Measurements from ENCODE around the gene VAPB. TPM values are rescaled to one million over a fixed set of nuclear protein-coding genes. Genes with fewer than 3 reads are reported as not detected.

VAPB gene, protein sequence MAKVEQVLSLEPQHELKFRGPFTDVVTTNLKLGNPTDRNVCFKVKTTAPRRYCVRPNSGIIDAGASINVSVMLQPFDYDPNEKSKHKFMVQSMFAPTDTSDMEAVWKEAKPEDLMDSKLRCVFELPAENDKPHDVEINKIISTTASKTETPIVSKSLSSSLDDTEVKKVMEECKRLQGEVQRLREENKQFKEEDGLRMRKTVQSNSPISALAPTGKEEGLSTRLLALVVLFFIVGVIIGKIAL
- 82.4 and 92.7 TPM in 2 replicates for total RNA-seq (2022)
- Bru-seq, nascent RNA: percentile 95 among the genes with signal in this experiment
- BruChase-seq, experiment 1, labeled RNA remaining after a 6-hour chase: percentile 89 among the genes with signal in this experiment
- percentile 88 among the genes with signal in this experiment for BruChase-seq, experiment 2, labeled RNA remaining after a 2-hour chase
- long read RNA-seq, full-length matches to known transcripts: 119 of 146 reads
- long read RNA-seq, partial matches to known transcripts: 1 of 146 reads
- long read RNA-seq, other reads (novel, unspliced or antisense): 26 of 146 reads

DNA sequence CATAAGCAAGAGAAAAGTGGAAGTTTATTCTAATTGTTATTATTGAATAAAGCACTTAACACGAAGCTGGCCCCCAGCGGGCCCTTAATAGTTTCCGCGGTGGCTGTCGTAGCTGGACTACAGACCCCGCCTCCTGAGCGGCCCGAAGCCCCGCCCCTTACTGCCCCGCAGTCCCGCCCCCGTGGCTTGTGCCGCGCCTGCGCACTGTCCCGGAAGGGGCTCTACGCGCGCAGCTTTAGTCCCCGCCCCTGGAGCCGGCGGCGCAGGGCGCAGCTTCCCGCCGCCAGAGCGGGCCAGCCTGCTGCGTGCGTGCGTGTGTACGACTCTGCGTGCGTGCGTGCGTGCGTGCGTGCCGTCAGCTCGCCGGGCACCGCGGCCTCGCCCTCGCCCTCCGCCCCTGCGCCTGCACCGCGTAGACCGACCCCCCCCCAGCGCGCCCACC lies at the start of gene VAPB:
Gene VAPB, plus strand, starts transcription at position 348 of the 442 bp plus-strand sequence. CDS start 231 bp downstream, outside the sequence.
- Mint-ChIP-seq H3K27ac (ENCODE audit: unreplicated experiment) (peak within 1 kb of the TSS; percentile 83), H3K27me3 (ENCODE audit: unreplicated experiment) (peaks cover 5% of the 10 kb centered on the region), H3K36me3 (ENCODE audit: insufficient read depth, unreplicated experiment) (peaks cover 35% of the 10 kb centered on the region), H3K9me3 (ENCODE audit: low read depth, unreplicated experiment) (no peaks in the 10 kb centered on the region), H3K4me3 (ENCODE audit: low read depth, unreplicated experiment) (peak within 1 kb of the TSS; percentile 80), H3K4me1 (ENCODE audit: low read depth, unreplicated experiment) (peaks cover 51% of the 10 kb centered on the region)
- intact Hi-C loops (cut with micrococcal nuclease; ENCODE audit: unreplicated experiment): loop anchor here (10.0 kb wide), 1 partner anchor 154 kb away; no protein-coding TSS in a partner anchor
- CTCF ChIA-PET: interaction anchor here (0.7 to 1.8 kb wide), 8 partner anchors 11 to 929 kb away, joined by 3 to 9 read pairs (median 4); partner anchors contain the start of gene STX16
- DNase-seq: peak; percentile 99
- TF ChIP-seq, protein P1, sequence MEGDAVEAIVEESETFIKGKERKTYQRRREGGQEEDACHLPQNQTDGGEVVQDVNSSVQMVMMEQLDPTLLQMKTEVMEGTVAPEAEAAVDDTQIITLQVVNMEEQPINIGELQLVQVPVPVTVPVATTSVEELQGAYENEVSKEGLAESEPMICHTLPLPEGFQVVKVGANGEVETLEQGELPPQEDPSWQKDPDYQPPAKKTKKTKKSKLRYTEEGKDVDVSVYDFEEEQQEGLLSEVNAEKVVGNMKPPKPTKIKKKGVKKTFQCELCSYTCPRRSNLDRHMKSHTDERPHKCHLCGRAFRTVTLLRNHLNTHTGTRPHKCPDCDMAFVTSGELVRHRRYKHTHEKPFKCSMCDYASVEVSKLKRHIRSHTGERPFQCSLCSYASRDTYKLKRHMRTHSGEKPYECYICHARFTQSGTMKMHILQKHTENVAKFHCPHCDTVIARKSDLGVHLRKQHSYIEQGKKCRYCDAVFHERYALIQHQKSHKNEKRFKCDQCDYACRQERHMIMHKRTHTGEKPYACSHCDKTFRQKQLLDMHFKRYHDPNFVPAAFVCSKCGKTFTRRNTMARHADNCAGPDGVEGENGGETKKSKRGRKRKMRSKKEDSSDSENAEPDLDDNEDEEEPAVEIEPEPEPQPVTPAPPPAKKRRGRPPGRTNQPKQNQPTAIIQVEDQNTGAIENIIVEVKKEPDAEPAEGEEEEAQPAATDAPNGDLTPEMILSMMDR (IDR thresholded peaks at IDR 0.05; ENCODE audit: unreplicated experiment): no peak
- no TSS peak for BruUV-seq (replicated peaks)

DNA sequence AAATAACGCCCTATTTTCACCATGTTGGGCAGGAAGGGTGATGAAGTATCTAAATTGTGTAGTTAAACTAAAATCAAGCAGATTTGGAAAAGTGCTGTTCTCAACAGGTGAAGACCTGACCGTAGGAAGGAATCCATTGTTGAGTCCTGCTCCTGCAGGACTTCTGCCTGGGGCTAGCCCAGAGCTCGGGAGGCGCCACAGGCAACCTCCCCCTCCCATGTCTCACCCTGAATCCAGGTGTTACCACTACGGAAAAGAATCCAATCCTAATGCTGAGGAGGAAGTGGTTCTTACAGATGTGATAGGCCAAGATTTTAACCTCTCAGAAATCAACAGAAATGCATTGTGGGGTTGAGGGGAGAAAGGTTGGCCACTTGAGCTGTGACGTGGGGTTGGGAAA lies 49.3 kb upstream of the VAPB start:
- TF ChIP-seq, protein P1 (IDR thresholded peaks at IDR 0.05; ENCODE audit: unreplicated experiment): no peak
- no peak for DNase-seq
- peaks cover 38% of the 10 kb centered on the region for H3K4me1 Mint-ChIP-seq (ENCODE audit: low read depth, unreplicated experiment)
- no peak overlapping the region for H3K27ac Mint-ChIP-seq (ENCODE audit: unreplicated experiment)
- H3K27me3 Mint-ChIP-seq (ENCODE audit: unreplicated experiment): no peaks in the 10 kb centered on the region
- BruUV-seq (replicated peaks): no TSS peak
- peaks cover 3% of the 10 kb centered on the region for H3K36me3 Mint-ChIP-seq (ENCODE audit: insufficient read depth, unreplicated experiment)
- CTCF ChIA-PET: no interaction called here
- H3K9me3 Mint-ChIP-seq (ENCODE audit: low read depth, unreplicated experiment): peaks cover 6% of the 10 kb centered on the region
- intact Hi-C loops (cut with micrococcal nuclease; ENCODE audit: unreplicated experiment): no loop called here
- H3K4me3 Mint-ChIP-seq (ENCODE audit: low read depth, unreplicated experiment): no peak overlapping the region

DNA sequence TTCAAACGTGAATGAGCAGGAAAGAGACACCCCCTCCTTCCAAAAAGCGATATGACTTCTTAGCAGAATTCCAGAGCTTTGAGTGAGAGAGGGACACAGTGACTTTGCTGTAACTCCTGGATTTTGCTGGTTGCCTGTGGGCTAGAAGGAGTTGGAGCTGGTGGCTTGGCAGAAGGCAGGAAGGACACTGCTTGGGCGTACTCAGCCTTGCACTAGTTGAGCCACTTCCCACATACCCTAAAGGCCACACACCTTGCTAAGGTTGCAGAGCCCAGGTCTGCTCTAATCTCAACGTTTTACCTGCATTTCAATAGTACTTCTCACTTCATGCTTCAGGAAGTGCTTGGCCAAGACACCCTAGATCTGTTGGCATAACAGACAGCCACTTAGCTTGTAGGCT lies 48.9 kb upstream of the VAPB start:
- BruUV-seq (replicated peaks): no TSS peak
- TF ChIP-seq, protein P1 (IDR thresholded peaks at IDR 0.05; ENCODE audit: unreplicated experiment): no peak
- intact Hi-C loops (cut with micrococcal nuclease; ENCODE audit: unreplicated experiment): no loop called here
- Mint-ChIP-seq H3K9me3 (ENCODE audit: low read depth, unreplicated experiment) (peaks cover 6% of the 10 kb centered on the region), H3K27ac (ENCODE audit: unreplicated experiment) (peak overlapping the region; percentile 37), H3K4me3 (ENCODE audit: low read depth, unreplicated experiment) (no peak overlapping the region), H3K36me3 (ENCODE audit: insufficient read depth, unreplicated experiment) (peaks cover 3% of the 10 kb centered on the region), H3K27me3 (ENCODE audit: unreplicated experiment) (no peaks in the 10 kb centered on the region), H3K4me1 (ENCODE audit: low read depth, unreplicated experiment) (peaks cover 38% of the 10 kb centered on the region)
- DNase-seq: no peak
- CTCF ChIA-PET: no interaction called here

DNA sequence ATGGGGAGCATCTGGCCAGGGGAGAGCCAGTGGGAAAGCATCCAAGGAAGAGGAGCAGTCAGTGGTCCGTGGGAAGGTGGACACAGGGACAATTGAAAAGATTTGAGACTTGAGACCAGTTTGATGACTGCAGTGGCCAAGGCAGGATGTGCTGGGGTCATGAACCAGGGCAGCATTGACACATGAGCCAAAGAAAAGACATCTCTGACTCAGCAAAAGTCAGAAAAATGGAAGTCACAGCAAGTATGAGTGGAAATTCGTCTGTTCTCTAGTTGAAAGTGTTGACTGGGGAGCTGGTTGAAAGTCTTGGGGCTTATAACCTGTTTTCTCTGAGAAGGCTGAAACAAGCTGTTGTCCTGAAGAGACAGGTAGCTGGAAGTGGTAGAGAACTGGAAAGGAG lies 48.2 kb upstream of the VAPB start:
- peaks cover 7% of the 10 kb centered on the region for H3K9me3 Mint-ChIP-seq (ENCODE audit: low read depth, unreplicated experiment)
- TF ChIP-seq, protein P1 (IDR thresholded peaks at IDR 0.05; ENCODE audit: unreplicated experiment): no peak
- no TSS peak for BruUV-seq (replicated peaks)
- CTCF ChIA-PET: no interaction called here
- H3K36me3 Mint-ChIP-seq (ENCODE audit: insufficient read depth, unreplicated experiment): peaks cover 8% of the 10 kb centered on the region
- peaks cover 38% of the 10 kb centered on the region for H3K4me1 Mint-ChIP-seq (ENCODE audit: low read depth, unreplicated experiment)
- no peak overlapping the region for H3K4me3 Mint-ChIP-seq (ENCODE audit: low read depth, unreplicated experiment)
- intact Hi-C loops (cut with micrococcal nuclease; ENCODE audit: unreplicated experiment): no loop called here
- H3K27ac Mint-ChIP-seq (ENCODE audit: unreplicated experiment): peak overlapping the region; percentile 37
- no peaks in the 10 kb centered on the region for H3K27me3 Mint-ChIP-seq (ENCODE audit: unreplicated experiment)
- no peak for DNase-seq
